ENCODE measurements around the gene CTXN2. TPM values are rescaled to one million over a fixed set of nuclear protein-coding genes. Genes with fewer than 3 reads are reported as not detected.

Gene CTXN2
- total and polyA plus RNA-seq, 2 experiments from 2014 or later = 0.10 TPM; not detected in 1

- Mint-ChIP-seq H3K4me3 (no peak overlapping the region), H3K27ac (no peak overlapping the region), H3K27me3 (ENCODE audit: insufficient read depth, low read depth, poor library complexity) (no peaks in the 10 kb centered on the region), H3K36me3 (ENCODE audit: low read depth) (peaks cover 20% of the 10 kb centered on the region; the same call in 2 of the 3 replicates), H3K4me1 (no peaks in the 10 kb centered on the region), H3K9me3 (no peaks in the 10 kb centered on the region)
- no peaks in the 10 kb centered on the region for H3K4me1 ChIP-seq (ENCODE audit: insufficient read depth)
- no peak for DNase-seq (ENCODE audit: low spot score)
- H3K79me2 ChIP-seq (replicated peaks; ENCODE audit: insufficient read depth) = no peaks in the 10 kb centered on the region
- no peak for TF ChIP-seq ZNF331 (CRISPR knock-in tag; IDR thresholded peaks at IDR 0.05; ENCODE audit: low read depth)
- no peak for TF ChIP-seq EZH2 (IDR thresholded peaks at IDR 0.05; ENCODE audit: low read depth, unreplicated experiment)
- TF ChIP-seq ZNF114 (CRISPR knock-in tag; IDR thresholded peaks at IDR 0.05) = no peak
- no peak for TF ChIP-seq REST (IDR thresholded peaks at IDR 0.05; ENCODE audit: unreplicated experiment)
- no peak for TF ChIP-seq NANOG (IDR thresholded peaks at IDR 0.05; ENCODE audit: borderline replicate concordance)
- no peak for TF ChIP-seq CTCF (conservative IDR thresholded peaks at IDR 0.05; ENCODE audit: low read depth in 2 of 2)
- TF ChIP-seq JUNB (IDR thresholded peaks at IDR 0.05; ENCODE audit: unreplicated experiment) = no peak
- no peak for TF ChIP-seq STAT1 (IDR thresholded peaks at IDR 0.05; ENCODE audit: unreplicated experiment)
- no peak for TF ChIP-seq POLR2AphosphoS5 (IDR thresholded peaks at IDR 0.05; ENCODE audit: low read depth)
- no peak for TF ChIP-seq ZNF462 (CRISPR knock-in tag; IDR thresholded peaks at IDR 0.05)
- no peak for TF ChIP-seq EZH2phosphoT487 (IDR thresholded peaks at IDR 0.05; ENCODE audit: unreplicated experiment)
- TF ChIP-seq CREB1 (CRISPR knock-in tag; IDR thresholded peaks at IDR 0.05; ENCODE audit: low read depth) = no peak
- TF ChIP-seq ETS1 (IDR thresholded peaks at IDR 0.05) = no peak
- no peaks in the 10 kb centered on the region for H3K27me3 ChIP-seq (ENCODE audit: insufficient read depth)
- no peak overlapping the region for H3K4me3 ChIP-seq
- ATAC-seq = no peak
- no peak overlapping the region for H3K27ac ChIP-seq (ENCODE audit: low read depth)
- H3K36me3 ChIP-seq (ENCODE audit: insufficient read depth) = peaks cover 9% of the 10 kb centered on the region; the same call in 1 of the 2 replicates
- no peak overlapping the region for H2AFZ ChIP-seq
- no peaks in the 10 kb centered on the region for H3K9me2 ChIP-seq (ENCODE audit: insufficient read depth)
- no peak overlapping the region for H3K4me2 ChIP-seq
- H4K20me1 ChIP-seq (replicated peaks; ENCODE audit: insufficient read depth) = no peaks in the 10 kb centered on the region
- no peaks in the 10 kb centered on the region for H3F3A ChIP-seq (replicated peaks; ENCODE audit: low read depth)
Measured at GRCh38 chr15:48143856-48144255, 47.6 kb upstream of the CTXN2 start.

Measured in GM23338 (cell line).